ENCODE measurements around the gene CCND2. TPM values are rescaled to one million over a fixed set of nuclear protein-coding genes. Genes with fewer than 3 reads are reported as not detected.

CCND2 gene
- total RNA-seq, 1 donor from 2014 or later: 12.6 TPM

DNA sequence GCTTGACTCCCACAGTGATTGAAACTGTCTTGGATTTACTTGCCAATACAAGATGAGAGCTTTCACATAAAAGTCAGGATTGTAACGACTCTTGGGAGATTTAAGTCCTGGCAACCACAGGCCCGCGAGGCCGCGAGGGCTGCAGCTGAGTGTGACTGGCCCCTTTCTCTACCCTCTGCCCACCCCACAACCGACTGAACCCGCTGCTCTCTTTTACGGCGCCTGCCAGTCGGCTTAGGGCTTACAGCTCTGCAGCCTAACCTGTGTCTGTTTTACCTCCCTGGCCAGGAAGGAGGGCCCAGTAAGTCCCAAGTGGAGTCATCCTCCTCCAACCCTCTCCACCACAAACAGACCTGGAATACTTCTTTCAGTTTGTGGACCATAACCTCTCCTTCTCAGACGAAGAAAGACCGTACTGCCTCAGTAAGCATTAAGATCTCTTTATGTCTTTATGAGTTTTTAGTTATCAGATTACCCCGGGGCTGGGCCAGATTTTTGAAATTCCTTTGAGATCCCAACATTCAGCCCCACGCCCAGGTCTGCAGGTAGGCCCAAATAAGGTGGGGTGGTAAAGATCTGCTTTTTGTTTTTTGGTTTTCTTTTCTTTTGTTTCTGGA is 34.9 kb downstream of the CCND2 start:
- DNase-seq (ENCODE audit: extremely low spot score, unreplicated experiment): no peak
- H3K4me3 Mint-ChIP-seq (ENCODE audit: unreplicated experiment): no peak overlapping the region
- peaks cover 5% of the 10 kb centered on the region for H3K4me1 Mint-ChIP-seq (ENCODE audit: unreplicated experiment)
- TF ChIP-seq, protein P1, sequence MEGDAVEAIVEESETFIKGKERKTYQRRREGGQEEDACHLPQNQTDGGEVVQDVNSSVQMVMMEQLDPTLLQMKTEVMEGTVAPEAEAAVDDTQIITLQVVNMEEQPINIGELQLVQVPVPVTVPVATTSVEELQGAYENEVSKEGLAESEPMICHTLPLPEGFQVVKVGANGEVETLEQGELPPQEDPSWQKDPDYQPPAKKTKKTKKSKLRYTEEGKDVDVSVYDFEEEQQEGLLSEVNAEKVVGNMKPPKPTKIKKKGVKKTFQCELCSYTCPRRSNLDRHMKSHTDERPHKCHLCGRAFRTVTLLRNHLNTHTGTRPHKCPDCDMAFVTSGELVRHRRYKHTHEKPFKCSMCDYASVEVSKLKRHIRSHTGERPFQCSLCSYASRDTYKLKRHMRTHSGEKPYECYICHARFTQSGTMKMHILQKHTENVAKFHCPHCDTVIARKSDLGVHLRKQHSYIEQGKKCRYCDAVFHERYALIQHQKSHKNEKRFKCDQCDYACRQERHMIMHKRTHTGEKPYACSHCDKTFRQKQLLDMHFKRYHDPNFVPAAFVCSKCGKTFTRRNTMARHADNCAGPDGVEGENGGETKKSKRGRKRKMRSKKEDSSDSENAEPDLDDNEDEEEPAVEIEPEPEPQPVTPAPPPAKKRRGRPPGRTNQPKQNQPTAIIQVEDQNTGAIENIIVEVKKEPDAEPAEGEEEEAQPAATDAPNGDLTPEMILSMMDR (IDR thresholded peaks at IDR 0.05): no peak
- no peaks in the 10 kb centered on the region for H3K9me3 Mint-ChIP-seq (ENCODE audit: unreplicated experiment)
- no peak overlapping the region for H3K27ac Mint-ChIP-seq (ENCODE audit: unreplicated experiment)
- H3K27me3 Mint-ChIP-seq (ENCODE audit: unreplicated experiment): peaks cover 24% of the 10 kb centered on the region
- no peaks in the 10 kb centered on the region for H3K36me3 Mint-ChIP-seq (ENCODE audit: unreplicated experiment)

DNA sequence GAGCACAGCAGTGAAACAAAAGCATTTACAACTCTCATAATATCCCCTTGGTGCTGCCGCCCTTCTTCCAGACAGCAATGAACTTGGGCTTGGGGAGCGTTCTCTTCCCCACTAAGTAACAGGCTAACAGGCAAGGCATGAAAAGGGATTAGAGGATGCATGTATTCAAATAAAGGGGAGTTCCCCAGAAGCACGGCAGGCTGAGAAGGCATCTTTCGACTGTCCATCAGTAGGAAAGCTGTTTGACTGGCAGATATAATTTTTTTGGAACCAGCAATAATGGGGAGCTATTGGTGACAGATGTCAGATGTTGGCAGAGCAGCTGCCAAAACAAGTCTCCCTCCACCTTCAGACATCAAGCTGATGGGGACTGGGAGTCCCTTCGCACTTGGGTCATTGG is 38.2 kb downstream of the CCND2 start:
- no peaks in the 10 kb centered on the region for H3K36me3 Mint-ChIP-seq (ENCODE audit: unreplicated experiment)
- no peak overlapping the region for H3K27ac Mint-ChIP-seq (ENCODE audit: unreplicated experiment)
- no peak overlapping the region for H3K4me3 Mint-ChIP-seq (ENCODE audit: unreplicated experiment)
- TF ChIP-seq, protein P1 (IDR thresholded peaks at IDR 0.05): no peak
- no peak for DNase-seq (ENCODE audit: extremely low spot score, unreplicated experiment)
- no peaks in the 10 kb centered on the region for H3K9me3 Mint-ChIP-seq (ENCODE audit: unreplicated experiment)
- peaks cover 15% of the 10 kb centered on the region for H3K27me3 Mint-ChIP-seq (ENCODE audit: unreplicated experiment)
- H3K4me1 Mint-ChIP-seq (ENCODE audit: unreplicated experiment): peaks cover 5% of the 10 kb centered on the region

DNA sequence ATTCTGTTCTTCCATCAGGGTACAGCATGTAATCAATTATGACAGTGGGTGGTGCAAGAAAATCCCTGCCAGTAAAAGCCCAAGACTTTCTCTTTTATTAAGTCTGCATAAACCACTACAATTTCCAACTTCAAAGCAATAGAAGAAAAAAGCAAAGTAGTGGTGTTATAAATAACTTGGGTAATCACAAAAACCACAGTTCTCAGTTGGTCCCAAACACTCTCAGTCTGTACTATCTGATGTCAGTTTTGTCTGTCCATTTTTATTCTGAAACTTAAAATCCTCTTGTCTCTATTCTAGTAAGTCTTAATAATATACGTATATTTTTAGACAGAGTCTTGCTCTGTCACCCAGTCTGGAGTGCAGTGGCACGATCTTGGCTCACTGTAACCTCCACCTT is 38.7 kb downstream of the CCND2 start:
- H3K27me3 Mint-ChIP-seq (ENCODE audit: unreplicated experiment): peaks cover 13% of the 10 kb centered on the region
- H3K27ac Mint-ChIP-seq (ENCODE audit: unreplicated experiment): no peak overlapping the region
- TF ChIP-seq, protein P1 (IDR thresholded peaks at IDR 0.05): no peak
- no peaks in the 10 kb centered on the region for H3K36me3 Mint-ChIP-seq (ENCODE audit: unreplicated experiment)
- H3K4me1 Mint-ChIP-seq (ENCODE audit: unreplicated experiment): peaks cover 5% of the 10 kb centered on the region
- no peaks in the 10 kb centered on the region for H3K9me3 Mint-ChIP-seq (ENCODE audit: unreplicated experiment)
- no peak for DNase-seq (ENCODE audit: extremely low spot score, unreplicated experiment)
- H3K4me3 Mint-ChIP-seq (ENCODE audit: unreplicated experiment): no peak overlapping the region

DNA sequence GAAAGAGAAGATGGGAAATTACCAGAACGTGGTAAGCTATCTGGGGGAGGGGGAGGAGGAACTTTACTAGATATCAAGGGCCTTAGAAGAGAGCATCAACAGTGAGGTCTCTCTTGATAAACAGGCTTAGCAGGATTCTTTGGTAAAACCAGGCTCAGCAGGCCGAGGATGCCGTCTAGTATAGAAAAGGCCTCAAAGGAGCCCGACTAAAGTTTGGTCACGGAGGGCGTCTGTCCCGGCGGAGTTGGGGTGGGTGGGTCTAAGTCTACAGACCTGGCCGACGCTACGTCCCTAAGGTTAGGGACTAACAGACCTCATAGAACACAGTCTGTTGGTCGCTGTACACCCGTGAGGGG is 46.9 kb downstream of the CCND2 start:
- TF ChIP-seq, protein P1 (IDR thresholded peaks at IDR 0.05): no peak
- H3K27me3 Mint-ChIP-seq (ENCODE audit: unreplicated experiment): peaks cover 3% of the 10 kb centered on the region
- peak overlapping the region; percentile 92 for H3K27ac Mint-ChIP-seq (ENCODE audit: unreplicated experiment)
- H3K36me3 Mint-ChIP-seq (ENCODE audit: unreplicated experiment): peaks cover 3% of the 10 kb centered on the region
- peak overlapping the region; percentile 92 for H3K4me3 Mint-ChIP-seq (ENCODE audit: unreplicated experiment)
- no peaks in the 10 kb centered on the region for H3K9me3 Mint-ChIP-seq (ENCODE audit: unreplicated experiment)
- no peak for DNase-seq (ENCODE audit: extremely low spot score, unreplicated experiment)
- H3K4me1 Mint-ChIP-seq (ENCODE audit: unreplicated experiment): peaks cover 24% of the 10 kb centered on the region

DNA sequence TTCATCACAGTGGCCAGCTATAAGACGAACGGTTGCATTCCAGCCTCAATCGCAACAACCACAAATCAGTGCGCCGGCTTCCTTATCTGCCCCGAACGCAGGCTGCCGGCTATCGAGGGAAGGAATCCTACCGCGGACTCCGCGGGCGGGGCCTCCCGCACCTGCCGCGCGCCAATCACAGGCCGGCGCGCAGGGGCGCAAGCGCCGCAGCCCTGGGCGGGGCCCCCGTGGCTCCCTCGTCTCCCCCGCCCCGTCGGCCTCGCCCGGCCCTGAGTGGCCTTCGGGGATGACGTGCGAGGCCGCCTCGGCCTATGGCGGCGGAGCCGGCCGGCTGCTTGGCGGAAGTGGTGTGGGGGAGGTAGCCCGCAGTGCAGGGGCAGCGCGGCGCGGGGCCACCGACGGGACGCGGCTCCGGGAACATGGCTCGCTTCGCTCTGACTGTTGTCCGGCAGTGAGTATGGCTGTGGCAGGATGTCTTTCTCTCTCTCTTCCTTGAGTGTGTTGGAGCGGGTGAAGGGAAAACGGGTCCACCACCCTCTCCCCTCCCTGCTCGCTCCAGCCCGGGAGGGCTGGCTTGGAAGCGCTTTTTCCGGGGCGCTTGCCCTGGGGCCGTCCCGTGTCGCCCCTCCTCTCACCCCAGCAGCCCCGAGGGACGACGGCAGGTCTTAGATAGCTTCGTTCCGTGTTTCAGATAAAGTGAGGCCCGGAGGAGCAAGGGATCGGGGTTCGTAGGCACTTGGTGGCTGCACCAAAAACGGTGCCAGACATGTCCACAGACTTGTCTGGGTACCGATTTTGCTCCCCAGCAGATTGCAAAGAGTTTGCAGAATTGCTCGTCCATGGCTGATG is 47.5 kb downstream of the CCND2 start, which contains the start of gene TIGAR:
Gene TIGAR, plus strand, starts transcription at position 361 of the 849 bp plus-strand sequence. Its CDS starts 59 bp downstream, at position 420.
- TF ChIP-seq, protein P1 (IDR thresholded peaks at IDR 0.05): no peak
- H3K9me3 Mint-ChIP-seq (ENCODE audit: unreplicated experiment): no peaks in the 10 kb centered on the region
- peaks cover 3% of the 10 kb centered on the region for H3K36me3 Mint-ChIP-seq (ENCODE audit: unreplicated experiment)
- peaks cover 2% of the 10 kb centered on the region for H3K27me3 Mint-ChIP-seq (ENCODE audit: unreplicated experiment)
- peak within 1 kb of the TSS; percentile 92 for H3K4me3 Mint-ChIP-seq (ENCODE audit: unreplicated experiment)
- peak; percentile 98 for DNase-seq (ENCODE audit: extremely low spot score, unreplicated experiment)
- H3K4me1 Mint-ChIP-seq (ENCODE audit: unreplicated experiment): peaks cover 24% of the 10 kb centered on the region
- H3K27ac Mint-ChIP-seq (ENCODE audit: unreplicated experiment): peak within 1 kb of the TSS; percentile 92
